ENCODE measurements around the gene CAMK2G.
"Not testable (repeated sequence)": the region's sequence is repeated elsewhere in the genome, so short reads cannot be mapped to it uniquely, and the experiment has no call there.

CAMK2G gene

DNA sequence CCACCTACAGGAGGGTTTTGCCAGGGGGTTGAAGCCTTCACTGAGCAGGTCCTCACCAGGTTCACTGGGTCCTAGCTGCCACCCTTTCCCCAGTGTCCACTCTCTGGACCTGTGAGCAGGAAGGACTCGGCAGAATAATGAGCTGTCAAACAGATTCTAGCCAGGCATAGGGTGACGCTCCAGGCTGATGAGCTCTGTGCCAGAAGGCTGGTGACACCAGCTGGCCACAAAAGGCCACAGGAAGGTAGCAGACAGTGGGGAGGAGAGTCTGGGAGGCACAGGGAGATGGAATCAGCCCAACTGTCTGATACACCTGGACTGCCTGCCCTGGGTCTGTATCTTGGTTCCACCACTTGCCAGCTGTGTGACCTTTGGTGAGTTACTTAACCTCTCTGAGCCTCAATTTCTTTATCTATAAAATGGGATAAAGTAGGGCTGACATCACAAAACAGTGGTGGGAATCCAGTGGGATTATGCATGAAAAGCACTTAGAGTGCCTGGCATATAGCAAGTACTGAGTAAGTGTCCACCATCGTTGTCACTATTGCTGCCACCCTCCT is 36.3 kb downstream of the CAMK2G start:
- Histone ChIP-seq H3F3A (ENCODE audit: control insufficient read depth, insufficient read depth) (no peaks in the 10 kb centered on the region), H3K4me1 (ENCODE audit: control insufficient read depth, low read length) (peaks cover 5% of the 10 kb centered on the region), H3K27me3 (ENCODE audit: control insufficient read depth, low read length) (no peaks in the 10 kb centered on the region), H4K20me1 (ENCODE audit: control insufficient read depth, insufficient read depth, low read depth, low read length) (no peaks in the 10 kb centered on the region), H3K9me2 (replicated peaks; ENCODE audit: control insufficient read depth, low read length) (no peaks in the 10 kb centered on the region), H3K36me3 (ENCODE audit: control insufficient read depth, low read length) (no peaks in the 10 kb centered on the region), H3K4me2 (ENCODE audit: low read length) (no peak overlapping the region), H3K9me3 (ENCODE audit: control insufficient read depth, insufficient read depth, low read length) (no peaks in the 10 kb centered on the region), H3K79me2 (ENCODE audit: control insufficient read depth, low read length) (no peaks in the 10 kb centered on the region), H3K27ac (ENCODE audit: low read depth, low read length) (no peak overlapping the region), H3K4me3 (ENCODE audit: low read length) (no peak overlapping the region)
- no peak for TF ChIP-seq EZH2phosphoT487 (IDR thresholded peaks at IDR 0.05; ENCODE audit: borderline replicate concordance, low read length)
- no peak for TF ChIP-seq CTCF (IDR thresholded peaks at IDR 0.05; ENCODE audit: low read depth, low read length, poor library complexity, severe bottlenecking)

DNA sequence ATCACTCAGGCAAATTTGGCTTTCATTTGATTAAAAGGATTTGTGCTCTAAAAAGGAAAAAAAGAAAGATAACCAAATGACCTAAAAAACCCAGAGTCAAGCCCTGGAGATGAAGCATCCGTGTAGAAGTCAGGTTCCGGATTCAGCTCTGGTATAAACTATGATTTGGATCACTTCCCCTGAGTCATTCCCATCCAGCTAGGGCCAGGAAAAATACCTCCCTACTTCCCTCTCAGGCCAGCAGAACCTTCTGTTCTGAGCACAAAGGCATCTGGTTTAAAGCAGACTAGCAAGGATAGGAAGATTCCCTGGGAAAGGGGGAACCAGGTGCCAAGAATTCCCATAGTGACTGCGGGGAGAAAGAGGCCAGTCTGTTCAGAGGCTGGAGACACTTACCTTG is 37.3 kb downstream of the CAMK2G start:
- H3F3A ChIP-seq (ENCODE audit: control insufficient read depth, insufficient read depth), result no peaks in the 10 kb centered on the region
- TF ChIP-seq EZH2phosphoT487 (IDR thresholded peaks at IDR 0.05; ENCODE audit: borderline replicate concordance, low read length) (no peak), CTCF (IDR thresholded peaks at IDR 0.05; ENCODE audit: low read depth, low read length, poor library complexity, severe bottlenecking) (no peak)
- no peak overlapping the region for H3K4me3 ChIP-seq (ENCODE audit: low read length)
- H3K27me3 ChIP-seq (ENCODE audit: control insufficient read depth, low read length), result no peaks in the 10 kb centered on the region
- H3K9me2 ChIP-seq (replicated peaks; ENCODE audit: control insufficient read depth, low read length), result no peaks in the 10 kb centered on the region
- peaks cover 6% of the 10 kb centered on the region for H3K4me1 ChIP-seq (ENCODE audit: control insufficient read depth, low read length)
- H3K27ac ChIP-seq (ENCODE audit: low read depth, low read length), result no peak overlapping the region
- no peaks in the 10 kb centered on the region for H4K20me1 ChIP-seq (ENCODE audit: control insufficient read depth, insufficient read depth, low read depth, low read length)
- H3K4me2 ChIP-seq (ENCODE audit: low read length), result no peak overlapping the region
- no peaks in the 10 kb centered on the region for H3K36me3 ChIP-seq (ENCODE audit: control insufficient read depth, low read length)
- no peaks in the 10 kb centered on the region for H3K9me3 ChIP-seq (ENCODE audit: control insufficient read depth, insufficient read depth, low read length)
- H3K79me2 ChIP-seq (ENCODE audit: control insufficient read depth, low read length), result no peaks in the 10 kb centered on the region

GRCh38 chr10:73836427-73836980 is 37.9 kb downstream of the CAMK2G start:
- no peak for TF ChIP-seq EZH2phosphoT487 (IDR thresholded peaks at IDR 0.05; ENCODE audit: borderline replicate concordance, low read length)
- H3K9me3 ChIP-seq (ENCODE audit: control insufficient read depth, insufficient read depth, low read length), result no peaks in the 10 kb centered on the region
- no peak overlapping the region for H3K4me3 ChIP-seq (ENCODE audit: low read length)
- H3F3A ChIP-seq (ENCODE audit: control insufficient read depth, insufficient read depth), result no peaks in the 10 kb centered on the region
- H4K20me1 ChIP-seq (ENCODE audit: control insufficient read depth, insufficient read depth, low read depth, low read length), result no peaks in the 10 kb centered on the region
- H3K27ac ChIP-seq (ENCODE audit: low read depth, low read length), result no peak overlapping the region
- H3K4me1 ChIP-seq (ENCODE audit: control insufficient read depth, low read length), result peaks cover 6% of the 10 kb centered on the region
- H3K36me3 ChIP-seq (ENCODE audit: control insufficient read depth, low read length), result no peaks in the 10 kb centered on the region
- no peaks in the 10 kb centered on the region for H3K9me2 ChIP-seq (replicated peaks; ENCODE audit: control insufficient read depth, low read length)
- H3K79me2 ChIP-seq (ENCODE audit: control insufficient read depth, low read length), result no peaks in the 10 kb centered on the region
- H3K4me2 ChIP-seq (ENCODE audit: low read length), result no peak overlapping the region
- H3K27me3 ChIP-seq (ENCODE audit: control insufficient read depth, low read length), result no peaks in the 10 kb centered on the region

GRCh38 chr10:73829090-73829489 is 45.3 kb downstream of the CAMK2G start:
- not testable (repeated sequence) for H3K27ac ChIP-seq (ENCODE audit: low read depth, low read length); H3K27me3 ChIP-seq (ENCODE audit: control insufficient read depth, low read length); H3K9me2 ChIP-seq (replicated peaks; ENCODE audit: control insufficient read depth, low read length); H3K4me1 ChIP-seq (ENCODE audit: control insufficient read depth, low read length); H3F3A ChIP-seq (ENCODE audit: control insufficient read depth, insufficient read depth); H4K20me1 ChIP-seq (ENCODE audit: control insufficient read depth, insufficient read depth, low read depth, low read length); H3K79me2 ChIP-seq (ENCODE audit: control insufficient read depth, low read length); H3K36me3 ChIP-seq (ENCODE audit: control insufficient read depth, low read length); H3K4me3 ChIP-seq (ENCODE audit: low read length); H3K4me2 ChIP-seq (ENCODE audit: low read length); H3K9me3 ChIP-seq (ENCODE audit: control insufficient read depth, insufficient read depth, low read length)

Measured in DOHH2 (cell line).